T-cell (primary cell): ENCODE measurements around the gene CTDSPL. TPM values are rescaled to one million over a fixed set of nuclear protein-coding genes. Genes with fewer than 3 reads are reported as not detected.

ENCODE experiments used
- ATAC-seq, 4 experiments: fragments of 200-7000 bp in 3 of 4; fragments of 150-1000 bp in 1 of 4; cut with Tn5 transposase; replicated peaks in 1 of 4; 1 replicate in 3 of 4; 2 replicates in 1 of 4; pipeline ENCODE4 v1.10.0; 2021; ENCODE audit warnings: moderate library complexity in 3 of 4, mild to moderate bottlenecking in 2 of 4, moderate number of reproducible peaks in 1 of 4
- CTCF ChIA-PET, 2 donors: fragments of 300-600 bp; sonication (Branson Sonifier 250); formaldehyde crosslinking; loops; one replicate each; lab custom pipeline; 2022; ENCODE audit warnings: antibody characterized with exemption in 2 of 2; lab: Charles Lee
- POLR2A ChIA-PET, 2 donors: fragments of 300-600 bp; sonication (Branson Sonifier 250); formaldehyde crosslinking; loops; one replicate each; lab custom pipeline; 2022; ENCODE audit warnings: antibody characterized with exemption in 2 of 2; lab: Charles Lee
- DNase-seq, 35 experiments: peaks; one replicate each; pipeline versions ENCODE4 v3.0.0 to v3.0.0-alpha.2; 2013 to 2023
- H3K27ac ChIP-seq: one replicate; pipeline ENCODE4 v1.5.1; 2013; ENCODE audit warnings: low read length
- H3K27me3 ChIP-seq, 2 experiments: replicated peaks in 1 of 2; 1 replicate in 1 of 2; 2 replicates in 1 of 2; pipeline versions ENCODE4 v1.6.1 to v1.7.0; 2013; ENCODE audit warnings: low read length in 1 of 2, mixed read lengths in 1 of 2; ENCODE audit not compliant: control insufficient read depth in 2 of 2, insufficient read depth in 2 of 2; ENCODE audit errors: extremely low read depth in 1 of 2
- H3K36me3 ChIP-seq, 2 donors: 1 replicate in 1 of 2; 2 replicates in 1 of 2; pipeline versions ENCODE4 v1.6.1 to v1.7.0; 2013; ENCODE audit warnings: low read length in 1 of 2; ENCODE audit not compliant: control insufficient read depth in 2 of 2, insufficient read depth in 1 of 2; ENCODE audit errors: extremely low read depth in 1 of 2
- H3K4me1 ChIP-seq, 2 experiments: 1 replicate in 1 of 2; 2 replicates in 1 of 2; pipeline versions ENCODE4 v1.6.1 to v1.7.0; 2013; ENCODE audit warnings: low read length in 2 of 2, mixed read lengths in 1 of 2; ENCODE audit not compliant: insufficient read depth in 2 of 2, control insufficient read depth in 1 of 2; ENCODE audit errors: extremely low read depth in 1 of 2
- H3K4me3 ChIP-seq, 2 donors: 1 replicate in 1 of 2; 2 replicates in 1 of 2; pipeline versions ENCODE4 v1.5.1 to v1.7.0; 2013; ENCODE audit warnings: mild to moderate bottlenecking in 2 of 2, low read length in 1 of 2, moderate library complexity in 1 of 2; ENCODE audit not compliant: control insufficient read depth in 1 of 2; ENCODE audit errors: extremely low read depth in 1 of 2
- H3K9me3 ChIP-seq: 2 replicates; pipeline ENCODE4 v1.7.0; 2013
- H3K27ac Mint-ChIP-seq, 2 donors: one replicate each; pipeline ENCODE4 v1.8.0; 2020 to 2021; ENCODE audit warnings: mild to moderate bottlenecking in 2 of 2, mixed read lengths in 2 of 2
- H3K27me3 Mint-ChIP-seq, 2 donors: one replicate each; pipeline ENCODE4 v1.8.0; 2021 to 2022; ENCODE audit warnings: mixed read lengths in 2 of 2
- H3K36me3 Mint-ChIP-seq: one replicate; pipeline ENCODE4 v1.8.0; 2021; ENCODE audit warnings: mixed read lengths
- H3K4me1 Mint-ChIP-seq, 3 donors: one replicate each; pipeline ENCODE4 v1.8.0; 2020 to 2022; ENCODE audit warnings: mixed read lengths in 3 of 3, mild to moderate bottlenecking in 1 of 3
- H3K4me3 Mint-ChIP-seq, 3 donors: one replicate each; pipeline ENCODE4 v1.8.0; 2020 to 2022; ENCODE audit warnings: mild to moderate bottlenecking in 3 of 3, mixed read lengths in 3 of 3, moderate library complexity in 3 of 3
- H3K9me3 Mint-ChIP-seq, 3 donors: one replicate each; pipeline ENCODE4 v1.8.0; 2020 to 2022; ENCODE audit warnings: mixed read lengths in 3 of 3
- WGBS: methylation state at CpG from one replicate; pipeline ENCODE4 v1.1.5; 2013; ENCODE audit warnings: missing lambda C conversion rate; ENCODE audit not compliant: insufficient coverage; 5-methylcytosine and 5-hydroxymethylcytosine counted together
- total RNA-seq, 35 experiments: library from RNA in 6 of 35; stranded (reverse) in 6 of 35; fragments of 120-200 nt in 1 of 35; gene quantifications; one replicate each; pipeline versions ENCODE4 v1.2.1 to v1.2.4 and lab custom pipeline; 2013 to 2026

The CTDSPL gene
- total RNA-seq, 5 donors from 2014 or later (not counting 1 experiment from before 2014, with no cell fraction given), result 0.54 to 2.5 (median 2.0) TPM

DNA sequence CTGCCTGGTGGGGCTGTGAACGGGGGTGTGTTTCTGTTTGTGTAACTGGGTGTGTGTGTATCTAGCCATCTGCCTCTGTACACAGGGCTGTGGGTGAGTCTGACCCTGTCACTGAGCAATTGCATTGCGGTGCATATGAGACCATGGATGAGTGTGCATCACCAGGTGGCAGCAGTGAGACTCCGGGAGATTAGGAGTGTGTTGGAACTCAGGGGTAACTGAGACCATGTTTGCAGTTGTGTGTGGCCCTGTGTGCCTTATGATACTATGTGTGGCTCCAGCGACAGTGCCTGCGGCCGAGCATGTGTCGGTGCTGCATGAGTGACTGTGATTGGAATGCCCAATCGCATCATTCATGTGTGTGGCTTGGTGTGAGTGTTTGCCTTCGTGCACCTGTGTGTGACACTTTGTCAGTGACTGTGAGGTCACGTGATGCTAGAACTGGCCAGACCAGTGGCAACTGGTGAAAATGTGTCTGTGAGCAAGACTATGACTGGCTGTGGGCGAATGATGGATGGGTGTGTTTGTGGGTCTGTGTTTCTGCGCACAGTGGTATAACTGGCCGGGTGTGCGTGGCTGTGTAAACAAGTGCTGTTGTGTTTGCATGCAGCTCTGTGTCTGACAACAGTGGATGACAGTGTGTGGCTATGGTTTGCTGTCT is 142.9 kb downstream of the CTDSPL start:
- no peaks in the 10 kb centered on the region for H3K9me3 ChIP-seq
- no peak overlapping the region for H3K4me3 ChIP-seq
- DNase-seq (peak in 25 of 35 experiments; percentile 26 to 64 (median 41)), ATAC-seq (peak; percentile 53 to 70 (median 60))
- Mint-ChIP-seq H3K4me3 (no peak overlapping the region), H3K9me3 (no peaks in the 10 kb centered on the region), H3K36me3 (peaks cover 16% of the 10 kb centered on the region), H3K4me1 (peaks cover 19 to 22% (median 19%) of the 10 kb centered on the region in 3 donors), H3K27ac (peak overlapping the region; percentile 74 to 81), H3K27me3 (no peaks in the 10 kb centered on the region)
- 89% methylated on average over 14 of the region's 14 CpGs for WGBS
- H3K4me1 ChIP-seq, result peaks cover 0 to 18% of the 10 kb centered on the region in 2 experiments
- no peaks in the 10 kb centered on the region for H3K27me3 ChIP-seq
- H3K27ac ChIP-seq, result no peak overlapping the region
- CTCF ChIA-PET, result interaction anchor here (0.6 to 1.6 kb wide), 9 partner anchors 8 to 191 kb away, joined by 3 to 14 read pairs (median 4); no protein-coding TSS in a partner anchor
- POLR2A ChIA-PET, result no interaction called here
- H3K36me3 ChIP-seq, result peaks cover 21 to 78% of the 10 kb centered on the region in 2 donors

DNA sequence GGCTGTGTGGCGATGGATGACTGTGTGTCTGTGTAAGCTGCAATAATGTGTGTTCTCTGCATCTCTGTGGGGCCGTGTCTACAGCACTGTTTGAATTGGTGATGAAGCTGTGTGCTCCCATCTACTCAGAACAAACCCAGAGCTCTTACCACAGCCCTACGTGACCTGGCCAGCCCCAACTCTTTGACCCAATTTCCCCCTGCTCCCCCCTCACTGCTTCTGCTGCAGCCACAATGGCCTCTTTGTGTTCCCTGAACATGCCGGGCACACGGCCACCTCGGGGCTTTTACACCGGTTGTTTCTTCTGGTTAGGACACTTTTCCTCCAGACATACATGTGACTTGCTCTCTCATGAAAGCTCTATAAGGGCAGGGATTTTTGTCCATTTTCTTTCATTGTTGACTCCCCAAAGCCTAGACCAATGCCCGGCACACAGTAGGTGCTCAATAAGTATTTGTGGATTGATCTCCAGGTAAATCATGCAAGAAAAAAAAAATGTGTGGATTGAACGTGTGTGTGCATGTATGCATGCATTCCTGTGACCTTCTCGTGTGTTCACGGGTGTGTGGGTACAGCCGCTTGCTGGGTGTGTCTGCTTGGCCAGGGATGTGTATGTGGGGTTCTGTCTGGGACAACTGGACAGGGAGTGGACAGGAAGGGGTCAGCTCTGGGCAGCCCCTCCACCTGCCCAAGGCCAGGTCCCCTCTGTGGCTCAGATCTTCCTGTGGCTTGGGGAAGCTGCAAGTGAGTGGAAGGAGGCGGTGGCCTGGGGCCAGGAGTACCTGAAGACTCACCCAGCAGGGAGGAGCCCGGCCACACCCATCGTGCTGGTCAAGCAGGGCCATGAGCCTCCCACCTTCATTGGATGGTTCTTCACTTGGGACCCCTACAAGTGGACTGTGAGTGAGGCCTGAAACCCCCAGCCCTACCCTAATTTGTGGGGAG is 143.7 kb downstream of the CTDSPL start:
- peak overlapping the region; percentile 74 to 81 for H3K27ac Mint-ChIP-seq
- no peak overlapping the region for H3K4me3 Mint-ChIP-seq
- H3K27me3 Mint-ChIP-seq, result no peaks in the 10 kb centered on the region
- 89% methylated on average over 7 of the region's 15 CpGs for WGBS
- ChIA-PET CTCF (interaction anchor here (0.6 to 1.0 kb wide), 4 partner anchors 8 to 190 kb away, joined by 3 to 6 read pairs (median 4); no protein-coding TSS in a partner anchor), POLR2A (no interaction called here)
- no peaks in the 10 kb centered on the region for H3K9me3 Mint-ChIP-seq
- DNase-seq (no peak), ATAC-seq (no peak)
- H3K27ac ChIP-seq, result no peak overlapping the region
- peaks cover 19 to 81% of the 10 kb centered on the region in 2 donors for H3K36me3 ChIP-seq
- H3K4me1 Mint-ChIP-seq, result peaks cover 16 to 19% (median 17%) of the 10 kb centered on the region in 3 donors
- H3K36me3 Mint-ChIP-seq, result peaks cover 13% of the 10 kb centered on the region
- peaks cover 0 to 18% of the 10 kb centered on the region in 2 experiments for H3K4me1 ChIP-seq
- no peak overlapping the region for H3K4me3 ChIP-seq
- H3K27me3 ChIP-seq, result no peaks in the 10 kb centered on the region
- H3K9me3 ChIP-seq, result no peaks in the 10 kb centered on the region

DNA sequence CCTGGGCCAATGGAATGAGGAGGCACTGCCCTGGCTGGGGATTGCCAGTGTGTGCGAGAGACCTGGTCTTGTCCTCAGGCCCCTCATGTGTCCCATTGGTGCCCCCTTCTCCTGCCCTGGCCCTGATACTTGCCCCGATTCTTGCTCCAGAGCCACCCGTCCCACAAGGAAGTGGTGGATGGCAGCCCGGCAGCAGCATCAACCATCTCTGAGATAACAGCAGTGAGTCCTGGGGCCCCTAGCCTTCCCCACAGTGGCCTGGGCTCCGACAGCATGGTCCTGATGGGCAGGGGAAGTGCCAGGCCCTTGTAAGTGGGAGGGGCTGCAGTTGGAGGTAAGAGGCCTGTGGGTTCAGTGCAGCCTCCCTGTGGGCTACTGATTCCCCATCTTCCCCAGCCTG is 144.4 kb downstream of the CTDSPL start:
- H3K36me3 Mint-ChIP-seq, result peaks cover 8% of the 10 kb centered on the region
- H3K4me3 ChIP-seq, result no peak overlapping the region
- no peak overlapping the region for H3K27ac Mint-ChIP-seq
- peaks cover 16 to 19% (median 17%) of the 10 kb centered on the region in 3 donors for H3K4me1 Mint-ChIP-seq
- ChIA-PET POLR2A (no interaction called here), CTCF (no interaction called here)
- ATAC-seq, result no peak
- H3K4me1 ChIP-seq, result peaks cover 0 to 20% of the 10 kb centered on the region in 2 experiments
- H3K27ac ChIP-seq, result no peak overlapping the region
- 90% methylated on average over 4 of the region's 5 CpGs for WGBS
- peaks cover 12 to 80% of the 10 kb centered on the region in 2 donors for H3K36me3 ChIP-seq
- no peaks in the 10 kb centered on the region for H3K9me3 ChIP-seq
- no peaks in the 10 kb centered on the region for H3K9me3 Mint-ChIP-seq
- no peak overlapping the region for H3K4me3 Mint-ChIP-seq
- no peaks in the 10 kb centered on the region for H3K27me3 Mint-ChIP-seq
- H3K27me3 ChIP-seq, result no peaks in the 10 kb centered on the region
- no peak for DNase-seq

DNA sequence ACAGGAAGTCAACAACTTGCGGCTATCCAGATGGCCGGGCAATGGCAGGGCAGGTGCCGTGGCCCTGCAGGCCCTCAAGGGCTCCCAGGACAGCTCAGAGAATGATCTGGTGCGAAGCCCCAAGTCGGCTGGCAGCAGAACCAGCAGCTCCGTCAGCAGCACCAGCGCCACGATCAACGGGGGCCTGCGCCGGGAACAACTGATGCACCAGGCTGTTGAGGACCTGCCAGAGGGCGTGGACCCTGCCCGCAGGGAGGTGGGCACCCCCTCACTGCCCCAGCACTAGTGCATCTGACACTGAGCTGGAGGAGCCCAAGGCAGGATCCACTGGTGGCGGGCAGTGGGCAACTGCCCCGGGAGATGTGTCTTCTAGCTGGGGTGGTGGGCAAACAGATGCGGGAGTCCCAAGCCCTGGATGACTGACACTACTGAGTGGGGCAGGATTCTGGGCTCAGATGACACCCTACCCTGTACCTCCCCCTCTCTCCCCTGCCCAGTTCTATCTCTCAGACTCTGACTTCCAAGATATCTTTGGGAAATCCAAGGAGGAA is 144.8 kb downstream of the CTDSPL start:
- H3K27me3 Mint-ChIP-seq, result no peaks in the 10 kb centered on the region
- 91% methylated on average over 11 of the region's 16 CpGs for WGBS
- Histone ChIP-seq H3K27ac (no peak overlapping the region), H3K4me1 (peaks cover 0 to 20% of the 10 kb centered on the region in 2 experiments), H3K36me3 (peaks cover 8 to 77% of the 10 kb centered on the region in 2 donors), H3K9me3 (no peaks in the 10 kb centered on the region), H3K27me3 (no peaks in the 10 kb centered on the region), H3K4me3 (no peak overlapping the region)
- H3K4me1 Mint-ChIP-seq, result peaks cover 16 to 19% (median 17%) of the 10 kb centered on the region in 3 donors
- POLR2A ChIA-PET, result no interaction called here
- no peak overlapping the region for H3K4me3 Mint-ChIP-seq
- DNase-seq, result no peak
- CTCF ChIA-PET, result interaction anchor here in 1 of 2 donors (0.6 kb wide), 1 partner anchor 16 kb away, joined by 5 read pairs; no protein-coding TSS in a partner anchor
- H3K36me3 Mint-ChIP-seq, result peaks cover 12% of the 10 kb centered on the region
- H3K27ac Mint-ChIP-seq, result peak overlapping the region in 1 of 2 donors; percentile 34
- H3K9me3 Mint-ChIP-seq, result no peaks in the 10 kb centered on the region
- ATAC-seq, result no peak

DNA sequence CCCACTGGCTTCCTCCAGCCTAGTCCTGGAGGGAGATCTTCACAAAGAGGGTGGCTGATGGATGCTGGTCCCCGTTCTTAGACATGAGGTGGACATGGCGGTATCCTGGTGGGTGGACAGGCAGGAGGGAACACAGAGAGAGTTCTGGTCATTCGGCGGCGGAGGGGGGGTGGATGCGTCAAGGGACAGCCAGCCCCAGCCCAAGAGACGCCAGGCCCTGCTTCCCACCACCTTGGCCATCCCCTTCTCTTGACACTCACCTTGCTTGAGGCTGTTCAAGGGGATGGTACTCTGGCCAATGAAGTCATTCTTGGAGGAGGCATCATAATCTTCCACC is 146.0 kb downstream of the CTDSPL start:
- WGBS, result 100% methylated on average over 1 of the region's 7 CpGs
- H3K9me3 Mint-ChIP-seq, result no peaks in the 10 kb centered on the region
- no peaks in the 10 kb centered on the region for H3K27me3 Mint-ChIP-seq
- no peak overlapping the region for H3K4me3 Mint-ChIP-seq
- no peak overlapping the region for H3K27ac Mint-ChIP-seq
- H3K9me3 ChIP-seq, result no peaks in the 10 kb centered on the region
- no peak for ATAC-seq
- no peak overlapping the region for H3K27ac ChIP-seq
- H3K4me1 ChIP-seq, result peaks cover 0 to 20% of the 10 kb centered on the region in 2 experiments
- POLR2A ChIA-PET, result interaction anchor here in 1 of 2 donors (0.5 kb wide), 1 partner anchor 1103 kb away, joined by 3 read pairs; no protein-coding TSS in a partner anchor
- no peak for DNase-seq
- no peaks in the 10 kb centered on the region for H3K27me3 ChIP-seq
- H3K36me3 ChIP-seq, result peaks cover 3 to 66% of the 10 kb centered on the region in 2 donors
- CTCF ChIA-PET, result interaction anchor here in 1 of 2 donors (1.1 kb wide), 1 partner anchor 34 kb away, joined by 5 read pairs; no protein-coding TSS in a partner anchor
- H3K4me3 ChIP-seq, result no peak overlapping the region
- H3K4me1 Mint-ChIP-seq, result peaks cover 16 to 19% (median 17%) of the 10 kb centered on the region in 3 donors
- peaks cover 12% of the 10 kb centered on the region for H3K36me3 Mint-ChIP-seq

DNA sequence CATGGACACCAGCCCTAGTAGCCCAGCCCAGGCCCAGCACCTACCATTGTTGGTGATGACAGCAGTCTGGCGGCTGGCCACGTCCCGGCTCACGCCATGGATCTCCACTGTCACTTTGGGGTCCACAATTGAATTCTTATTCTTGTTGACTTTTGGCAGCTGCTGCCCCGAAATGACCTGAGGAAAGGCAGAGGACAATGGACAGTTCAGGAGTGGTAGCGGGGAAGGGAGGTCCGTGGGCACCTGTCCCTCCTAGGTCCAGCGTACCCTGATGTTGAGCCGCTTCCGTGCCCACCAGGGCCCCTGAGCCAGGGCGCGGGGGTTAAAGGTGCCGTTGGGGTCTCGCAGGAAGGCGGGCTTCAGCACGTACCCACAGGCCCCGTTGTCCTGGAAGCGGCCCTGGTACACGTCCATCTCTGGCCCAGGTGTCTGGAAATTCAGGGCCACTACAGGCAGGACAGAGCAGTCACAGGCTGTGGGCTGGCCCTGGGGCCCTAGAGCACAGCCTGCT is 146.6 kb downstream of the CTDSPL start:
- POLR2A ChIA-PET, result no interaction called here
- Histone ChIP-seq H3K9me3 (no peaks in the 10 kb centered on the region), H3K36me3 (peaks cover 3 to 61% of the 10 kb centered on the region in 2 donors), H3K4me3 (no peak overlapping the region), H3K27me3 (no peaks in the 10 kb centered on the region), H3K4me1 (peaks cover 0 to 15% of the 10 kb centered on the region in 2 experiments), H3K27ac (no peak overlapping the region)
- WGBS, result 97% methylated on average over 19 of the region's 19 CpGs
- H3K27me3 Mint-ChIP-seq, result no peaks in the 10 kb centered on the region
- H3K27ac Mint-ChIP-seq, result no peak overlapping the region
- peaks cover 11 to 16% (median 13%) of the 10 kb centered on the region in 3 donors for H3K4me1 Mint-ChIP-seq
- H3K4me3 Mint-ChIP-seq, result no peak overlapping the region
- ATAC-seq (no peak), DNase-seq (no peak)
- no peaks in the 10 kb centered on the region for H3K9me3 Mint-ChIP-seq
- peaks cover 12% of the 10 kb centered on the region for H3K36me3 Mint-ChIP-seq
- CTCF ChIA-PET, result no interaction called here
